ENCODE data around the gene OR2A2. TPM values are rescaled to one million over a fixed set of nuclear protein-coding genes. Genes with fewer than 3 reads are reported as not detected.

OR2A2 gene

Small RNA genes lying within 50 kb of the gene (small RNA-seq; reads per million reads assigned to genes)
- gene OR2A41P (ENCODE audit: insufficient read depth), result not detected

Data from neuronal stem cell (in vitro differentiated cells).